KOPT-K1 (cell line): Measurements from ENCODE around the gene PTPN13.

Experiments used
- H3K27ac ChIP-seq: fragments of 200-600 bp; sonication (generic); 2 replicates; pipeline ENCODE4 v1.5.1; 2016; ENCODE audit warnings: antibody characterized with exemption, mild to moderate bottlenecking, low read depth, low read length; ENCODE audit not compliant: poor library complexity, severe bottlenecking
- H3K36me3 ChIP-seq: fragments of 200-600 bp; sonication (generic); 2 replicates; pipeline ENCODE4 v1.5.1; 2017; ENCODE audit warnings: antibody characterized with exemption, mild to moderate bottlenecking, low read length, moderate library complexity; ENCODE audit not compliant: insufficient read depth
- H3K9me3 ChIP-seq: fragments of 200-600 bp; sonication (generic); 2 replicates; pipeline ENCODE4 v1.5.1; 2017; ENCODE audit warnings: antibody characterized with exemption, low read length, mild to moderate bottlenecking; ENCODE audit not compliant: insufficient read depth, poor library complexity, severe bottlenecking

PTPN13 gene

DNA sequence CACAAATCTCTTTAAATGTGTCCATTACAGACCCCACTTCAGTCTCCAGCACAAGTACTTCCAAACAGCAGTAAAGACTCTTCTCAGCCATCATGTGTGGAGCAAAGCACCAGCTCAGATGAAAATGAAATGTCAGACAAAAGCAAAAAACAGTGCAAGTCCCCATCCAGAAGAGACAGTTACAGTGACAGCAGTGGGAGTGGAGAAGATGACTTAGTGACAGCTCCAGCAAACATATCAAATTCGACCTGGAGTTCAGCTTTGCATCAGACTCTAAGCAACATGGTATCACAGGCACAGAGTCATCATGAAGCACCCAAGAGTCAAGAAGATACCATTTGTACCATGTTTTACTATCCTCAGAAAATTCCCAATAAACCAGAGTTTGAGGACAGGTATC is 177.0 kb downstream of the PTPN13 start:
- Histone ChIP-seq H3K27ac (no peak overlapping the region), H3K36me3 (no peaks in the 10 kb centered on the region), H3K9me3 (no peaks in the 10 kb centered on the region)

DNA sequence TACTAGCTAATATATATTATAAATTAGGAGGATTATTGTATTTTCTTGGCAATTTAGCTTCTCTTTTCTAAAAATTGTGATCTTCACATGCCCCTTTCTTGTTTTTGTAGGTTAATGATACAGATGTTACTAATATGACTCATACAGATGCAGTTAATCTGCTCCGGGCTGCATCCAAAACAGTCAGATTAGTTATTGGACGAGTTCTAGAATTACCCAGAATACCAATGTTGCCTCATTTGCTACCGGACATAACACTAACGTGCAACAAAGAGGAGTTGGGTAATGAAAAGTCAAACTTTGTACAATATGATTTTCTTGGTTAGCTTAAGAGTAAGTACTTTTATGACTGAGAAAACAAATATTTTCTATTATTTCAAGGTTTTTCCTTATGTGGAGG is 180.9 kb downstream of the PTPN13 start:
- no peaks in the 10 kb centered on the region for H3K9me3 ChIP-seq
- H3K27ac ChIP-seq: no peak overlapping the region
- no peaks in the 10 kb centered on the region for H3K36me3 ChIP-seq

DNA sequence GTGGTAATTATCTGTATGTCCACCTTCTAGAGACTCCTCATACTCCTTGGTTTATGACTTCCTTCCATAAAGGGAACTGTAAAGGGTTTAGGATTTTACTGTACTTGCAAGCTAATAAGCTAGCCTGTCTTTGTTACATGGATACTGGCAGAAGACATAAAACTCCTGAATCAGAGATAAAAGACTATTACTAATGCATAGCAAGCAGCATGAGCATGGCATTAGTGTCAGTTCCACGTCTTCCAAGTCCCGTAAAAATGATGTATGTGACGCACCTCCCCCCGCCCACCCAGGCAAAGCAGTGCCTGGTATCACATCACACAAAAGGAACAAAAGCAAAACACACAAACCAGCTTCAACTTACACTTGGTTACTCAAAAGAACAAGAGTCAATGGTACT is 184.1 kb downstream of the PTPN13 start:
- H3K36me3 ChIP-seq: no peaks in the 10 kb centered on the region
- H3K9me3 ChIP-seq: no peaks in the 10 kb centered on the region
- no peak overlapping the region for H3K27ac ChIP-seq

DNA sequence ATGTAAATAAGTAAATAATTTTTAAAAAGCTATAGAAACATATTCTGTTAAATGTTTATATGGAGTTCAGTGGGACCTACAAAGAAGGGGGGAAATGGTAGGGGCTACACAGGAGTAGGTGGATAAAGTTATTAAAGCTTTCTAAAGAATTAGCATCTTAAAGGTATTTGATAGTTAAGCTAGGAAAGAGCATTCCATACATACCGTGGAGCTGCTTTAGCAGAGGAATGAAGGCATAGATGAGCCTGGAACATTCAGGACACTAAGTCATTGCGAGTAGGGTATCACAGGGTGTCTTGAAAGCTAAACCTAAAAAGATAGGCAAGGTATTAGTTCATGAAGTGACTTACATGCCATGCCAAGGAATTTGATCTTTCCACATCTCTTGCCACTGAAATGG is 194.7 kb downstream of the PTPN13 start:
- Histone ChIP-seq H3K36me3 (no peaks in the 10 kb centered on the region), H3K9me3 (no peaks in the 10 kb centered on the region), H3K27ac (no peak overlapping the region)

DNA sequence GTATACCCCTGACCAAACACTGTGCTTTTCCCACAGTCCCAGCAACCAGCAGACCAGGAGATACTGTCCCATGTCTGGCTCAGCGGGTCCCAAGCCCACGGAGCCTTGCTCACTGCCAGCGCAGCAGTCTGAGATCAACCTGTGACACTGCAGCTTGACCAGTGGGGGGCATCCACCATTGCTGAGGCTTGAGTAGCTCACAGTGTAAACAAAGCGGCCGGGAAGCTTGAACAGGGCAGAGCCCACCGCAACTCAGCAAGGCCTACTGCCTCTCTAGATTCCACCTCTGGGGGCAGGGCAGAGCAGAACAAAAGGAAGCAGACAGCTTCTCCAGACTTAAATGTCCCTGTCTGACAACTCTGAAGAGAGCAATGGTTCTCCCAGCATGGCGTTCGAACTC is 197.0 kb downstream of the PTPN13 start:
- H3K36me3 ChIP-seq: no peaks in the 10 kb centered on the region
- no peaks in the 10 kb centered on the region for H3K9me3 ChIP-seq
- H3K27ac ChIP-seq: no peak overlapping the region

DNA sequence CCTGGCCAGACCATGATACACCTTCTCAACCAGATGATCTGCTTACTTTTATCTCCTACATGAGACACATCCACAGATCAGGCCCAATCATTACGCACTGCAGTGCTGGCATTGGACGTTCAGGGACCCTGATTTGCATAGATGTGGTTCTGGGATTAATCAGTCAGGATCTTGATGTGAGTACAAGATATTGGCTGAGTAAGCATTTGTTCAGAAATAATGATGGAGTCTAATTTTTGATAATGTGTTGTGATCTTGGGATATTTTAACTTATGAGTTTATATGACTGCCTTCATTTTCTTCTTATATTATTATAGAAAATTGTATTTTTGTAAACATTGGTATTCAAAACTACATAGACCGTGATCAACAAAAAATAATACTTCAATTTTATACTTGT is 215.7 kb downstream of the PTPN13 start:
- H3K9me3 ChIP-seq: no peaks in the 10 kb centered on the region
- H3K36me3 ChIP-seq: no peaks in the 10 kb centered on the region
- H3K27ac ChIP-seq: no peak overlapping the region

DNA sequence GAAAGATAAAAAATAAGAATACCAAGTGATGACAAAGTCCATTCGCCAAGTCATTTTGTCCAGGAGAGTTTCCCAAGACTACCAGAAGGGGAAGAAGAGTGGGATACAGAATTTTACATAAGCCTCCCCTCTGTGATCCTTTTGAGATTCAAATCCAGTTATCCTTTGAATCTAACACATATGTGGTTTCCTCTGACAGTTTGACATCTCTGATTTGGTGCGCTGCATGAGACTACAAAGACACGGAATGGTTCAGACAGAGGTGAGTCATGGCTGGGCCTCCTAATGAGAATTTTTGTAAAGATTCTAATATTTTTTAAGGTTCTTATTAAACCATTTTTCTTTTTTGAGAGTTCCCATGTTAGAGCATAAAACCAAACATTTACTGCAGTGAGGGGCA is 216.7 kb downstream of the PTPN13 start:
- Histone ChIP-seq H3K9me3 (peaks cover 3% of the 10 kb centered on the region), H3K36me3 (no peaks in the 10 kb centered on the region), H3K27ac (no peak overlapping the region)

DNA sequence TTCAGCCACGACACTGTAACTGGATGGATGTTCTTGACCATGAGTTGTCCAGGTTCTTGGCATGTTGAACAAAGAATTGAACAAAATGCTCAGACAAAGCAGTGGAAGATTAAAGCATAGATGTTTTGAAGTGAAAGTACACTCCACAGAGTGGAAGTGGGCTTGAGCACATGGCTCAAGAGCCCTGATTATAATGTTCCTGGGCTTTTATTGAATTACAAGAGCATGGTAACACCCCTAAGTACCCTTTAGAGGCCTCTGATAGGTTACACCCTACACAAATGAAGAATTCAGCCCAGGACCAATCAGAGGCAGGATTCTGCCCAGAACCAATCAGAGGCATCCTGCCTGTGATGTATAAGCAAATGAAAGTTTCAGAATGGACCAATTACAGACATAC is 221.5 kb downstream of the PTPN13 start:
- H3K36me3 ChIP-seq: no peaks in the 10 kb centered on the region
- peaks cover 6% of the 10 kb centered on the region for H3K9me3 ChIP-seq
- no peak overlapping the region for H3K27ac ChIP-seq

DNA sequence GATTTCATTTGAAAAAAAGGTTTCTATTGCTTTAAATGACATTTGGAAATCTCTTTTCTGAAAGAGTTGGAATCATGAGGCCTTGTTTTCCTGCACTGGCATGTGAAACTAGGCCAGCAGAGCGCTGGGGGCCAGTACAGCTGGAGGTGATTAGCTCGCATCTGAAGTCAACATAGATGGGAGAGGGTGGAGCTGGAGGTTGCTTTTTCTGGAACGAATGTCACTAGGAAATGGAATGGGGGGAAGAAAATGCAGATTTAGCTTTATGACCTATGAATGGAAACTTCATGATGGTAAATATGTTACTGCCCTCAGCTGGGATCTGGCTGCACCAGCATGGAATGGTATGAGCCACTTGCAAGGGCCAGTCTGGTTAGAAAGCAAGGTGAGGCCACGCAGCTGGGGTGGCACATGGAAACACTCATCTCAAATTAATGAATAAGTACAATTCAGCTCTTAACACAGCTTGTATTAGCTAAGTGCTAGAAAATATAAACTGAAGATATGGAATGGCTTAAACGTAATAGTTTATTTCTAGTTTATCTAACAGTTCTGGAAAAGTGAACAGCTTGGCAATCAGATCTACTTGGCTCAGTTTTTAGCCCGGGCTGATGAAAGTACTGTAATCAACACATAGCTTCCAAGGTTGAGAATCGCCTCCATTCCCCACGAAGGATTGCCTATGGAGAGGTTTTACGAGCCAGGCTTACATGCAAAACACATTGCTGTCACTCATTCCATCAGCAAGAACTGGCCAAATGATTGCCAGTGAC is 222.6 kb downstream of the PTPN13 start:
- H3K36me3 ChIP-seq: no peaks in the 10 kb centered on the region
- no peak overlapping the region for H3K27ac ChIP-seq
- H3K9me3 ChIP-seq: peaks cover 6% of the 10 kb centered on the region

DNA sequence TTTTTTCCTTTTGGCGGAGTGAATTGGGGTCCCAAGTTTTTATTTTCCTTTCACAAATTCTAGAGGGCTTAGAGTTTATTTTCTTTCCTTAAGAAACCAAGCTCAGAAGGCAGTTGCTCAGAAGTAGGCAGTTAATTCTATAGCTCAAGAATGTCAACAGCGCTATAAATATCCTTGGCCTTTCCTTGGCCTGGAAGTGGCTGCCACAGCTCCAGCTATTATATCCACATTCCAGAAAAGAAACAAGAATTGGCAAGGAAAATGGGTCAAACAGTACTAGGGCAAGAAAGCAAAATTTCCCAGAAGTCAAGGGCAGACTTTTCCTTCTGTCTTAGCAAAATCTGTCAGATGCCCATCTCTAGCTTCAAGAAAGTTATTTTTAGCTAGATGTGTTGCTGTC is 224.1 kb downstream of the PTPN13 start:
- Histone ChIP-seq H3K9me3 (peaks cover 6% of the 10 kb centered on the region), H3K27ac (no peak overlapping the region), H3K36me3 (no peaks in the 10 kb centered on the region)

DNA sequence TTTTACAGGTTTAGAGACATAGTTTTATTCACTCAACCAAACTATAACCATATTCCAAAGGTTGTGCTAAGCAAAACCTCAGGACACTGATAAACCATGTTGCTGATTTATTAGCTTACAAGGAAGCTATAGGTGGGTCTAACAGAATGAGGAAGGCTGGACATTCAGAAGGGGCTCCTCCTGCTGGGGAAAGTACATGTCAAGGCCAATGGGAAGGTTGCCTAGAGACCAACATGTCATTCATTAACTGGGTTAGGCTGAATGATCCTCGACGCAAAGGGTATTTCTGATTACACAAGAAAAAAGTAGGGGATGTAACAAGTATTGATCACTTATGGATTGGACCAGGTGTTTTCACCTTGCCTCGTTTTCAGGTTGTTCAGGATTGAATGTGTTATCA is 224.7 kb downstream of the PTPN13 start:
- H3K27ac ChIP-seq: no peak overlapping the region
- no peaks in the 10 kb centered on the region for H3K36me3 ChIP-seq
- H3K9me3 ChIP-seq: peaks cover 6% of the 10 kb centered on the region

DNA sequence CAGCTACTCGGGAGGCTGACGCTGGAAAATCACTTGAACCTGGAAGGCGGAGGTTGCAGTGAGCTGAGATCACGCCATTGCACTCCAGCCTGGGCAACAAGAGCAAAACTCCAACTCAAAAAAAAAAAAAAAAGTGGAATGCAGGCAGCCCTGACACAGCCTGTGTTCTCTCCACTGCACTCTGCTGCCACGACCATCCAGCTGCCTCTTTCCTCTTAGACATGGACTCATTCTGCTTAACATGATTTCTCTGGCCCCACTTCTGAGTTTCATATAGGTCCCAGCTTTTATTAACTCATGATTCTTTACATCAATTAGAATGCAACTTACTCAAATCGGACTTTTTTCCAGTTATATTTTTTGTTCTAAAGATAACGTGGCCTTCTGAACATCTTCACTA is 225.4 kb downstream of the PTPN13 start:
- no peaks in the 10 kb centered on the region for H3K36me3 ChIP-seq
- H3K27ac ChIP-seq: no peak overlapping the region
- H3K9me3 ChIP-seq: peaks cover 6% of the 10 kb centered on the region

DNA sequence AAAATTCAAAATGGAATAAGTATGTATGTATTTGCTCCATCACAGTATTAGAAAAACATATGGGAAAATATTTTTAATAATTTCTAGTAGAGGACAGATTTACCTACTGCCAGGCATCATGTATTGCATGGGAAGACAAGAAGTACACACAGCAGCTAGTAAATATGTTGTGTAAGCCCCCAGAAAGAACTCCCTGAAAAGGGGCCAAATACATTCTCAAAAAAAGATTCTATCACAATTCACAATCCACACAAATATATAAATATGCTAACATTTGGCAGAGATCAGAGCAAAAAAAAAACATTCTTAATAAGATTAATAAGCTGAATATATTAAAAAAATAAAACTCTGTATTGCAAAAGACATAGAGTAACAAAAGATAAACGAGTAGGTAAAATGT is 227.0 kb downstream of the PTPN13 start:
- H3K36me3 ChIP-seq: no peaks in the 10 kb centered on the region
- H3K9me3 ChIP-seq: peaks cover under 1% of the 10 kb centered on the region
- H3K27ac ChIP-seq: no peak overlapping the region

DNA sequence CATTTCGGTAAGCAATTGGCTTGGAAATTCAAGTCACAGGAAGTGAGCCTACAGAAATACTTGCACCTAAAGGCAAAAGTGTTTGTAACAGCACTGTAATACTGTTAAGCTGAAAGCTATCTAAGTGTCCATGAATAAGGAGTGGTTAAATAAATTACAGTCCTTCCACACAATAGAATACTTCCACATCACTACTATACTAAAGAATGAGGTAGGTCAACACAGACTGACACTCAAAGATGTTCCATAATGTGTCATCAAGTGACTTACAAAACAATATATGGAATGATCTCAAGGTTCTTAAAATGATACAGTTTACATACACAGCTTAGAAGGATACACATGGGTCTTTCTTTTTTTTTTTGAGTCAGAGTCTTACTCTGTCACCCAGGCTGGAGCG is 228.0 kb downstream of the PTPN13 start:
- no peaks in the 10 kb centered on the region for H3K36me3 ChIP-seq
- no peaks in the 10 kb centered on the region for H3K9me3 ChIP-seq
- H3K27ac ChIP-seq: no peak overlapping the region

DNA sequence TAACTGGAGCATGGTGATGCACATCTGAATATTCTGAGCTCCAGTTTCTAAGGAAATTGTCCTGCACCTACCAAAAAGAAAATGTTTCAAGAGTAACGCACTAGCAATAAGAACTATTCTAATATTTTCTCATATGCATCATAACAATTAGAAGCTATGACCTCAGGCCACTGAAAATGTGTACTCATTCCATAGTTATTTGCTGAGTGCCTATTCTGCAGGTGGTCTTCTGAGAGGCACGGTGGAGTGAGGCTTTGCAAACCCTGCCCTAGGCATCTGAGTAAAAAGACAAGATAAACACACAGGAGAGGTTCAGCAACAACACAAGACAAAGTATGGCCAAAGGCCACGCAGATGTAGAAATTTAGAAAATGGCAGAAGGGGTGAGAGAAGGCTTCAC is 231.4 kb downstream of the PTPN13 start:
- Histone ChIP-seq H3K27ac (no peak overlapping the region), H3K36me3 (no peaks in the 10 kb centered on the region), H3K9me3 (no peaks in the 10 kb centered on the region)

DNA sequence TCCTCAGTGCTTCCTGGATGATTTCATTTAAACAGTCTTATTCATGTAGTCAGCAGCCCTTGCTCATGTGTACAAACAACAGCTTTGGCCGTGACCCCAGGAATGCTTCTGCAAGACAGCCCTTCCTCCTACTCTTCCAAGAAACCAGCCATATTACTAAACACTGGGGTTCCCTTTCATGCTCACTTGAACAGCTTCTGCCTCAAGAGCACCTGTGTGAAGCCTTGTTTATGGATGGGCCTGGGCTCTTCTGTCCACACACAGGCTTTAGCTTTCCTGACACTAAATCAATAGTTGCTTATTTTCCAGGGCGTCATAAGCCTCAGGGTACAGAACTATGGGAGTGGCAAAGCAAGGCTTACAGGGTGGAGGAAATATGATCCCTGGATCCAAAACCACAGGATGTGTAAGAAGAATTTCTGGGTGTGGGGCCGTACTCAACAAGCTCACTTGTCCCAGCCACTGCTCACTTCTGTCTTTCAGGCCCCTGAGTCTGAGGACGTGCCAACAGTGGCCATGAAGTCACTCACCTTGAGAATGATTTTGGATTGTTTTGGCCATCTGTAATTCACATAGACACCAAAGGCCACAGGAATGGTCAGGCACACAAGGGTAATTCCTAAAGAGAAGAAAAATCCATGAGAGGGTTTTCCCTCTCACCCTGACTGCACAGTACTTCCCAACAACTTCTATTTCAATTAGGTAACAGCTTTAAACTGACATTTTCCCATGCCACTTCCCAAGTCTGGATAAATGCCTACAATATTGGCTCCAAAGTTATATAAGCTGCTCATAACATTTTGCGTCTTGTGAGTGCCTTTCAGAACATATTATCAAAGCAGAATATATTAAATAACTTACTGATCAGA is 237.4 kb downstream of the PTPN13 start:
- no peak overlapping the region for H3K27ac ChIP-seq
- H3K9me3 ChIP-seq: no peaks in the 10 kb centered on the region
- H3K36me3 ChIP-seq: no peaks in the 10 kb centered on the region
